Measurements from ENCODE around the gene C2. TPM values are rescaled to one million over a fixed set of nuclear protein-coding genes. Genes with fewer than 3 reads are reported as not detected.

Gene C2
- total RNA-seq, 1 donor from 2014 or later = 282 TPM

GRCh38 chr6:31948753-31949413 is 21.4 kb downstream of the C2 start:
- peaks cover 34% of the 10 kb centered on the region for H3K36me3 ChIP-seq
- H3K27me3 ChIP-seq = no peaks in the 10 kb centered on the region
- TF ChIP-seq CTCF (IDR thresholded peaks at IDR 0.05) = no peak
- H3K9me3 ChIP-seq = no peaks in the 10 kb centered on the region
- intact Hi-C loops (cut with DNase I) = no loop called here
- no peak for DNase-seq
- H3K4me1 ChIP-seq = peaks cover 14% of the 10 kb centered on the region
- H3K27ac ChIP-seq = no peak overlapping the region
- no peak overlapping the region for H3K4me3 ChIP-seq
- no peak for ATAC-seq

GRCh38 chr6:31949926-31950548 is 22.5 kb downstream of the C2 start:
- no peak for TF ChIP-seq CTCF (IDR thresholded peaks at IDR 0.05)
- no peak for DNase-seq
- no peak for ATAC-seq
- Histone ChIP-seq H3K36me3 (peaks cover 46% of the 10 kb centered on the region), H3K27me3 (no peaks in the 10 kb centered on the region), H3K9me3 (no peaks in the 10 kb centered on the region), H3K4me3 (no peak overlapping the region), H3K4me1 (peaks cover 11% of the 10 kb centered on the region), H3K27ac (no peak overlapping the region)
- intact Hi-C loops (cut with DNase I) = no loop called here

DNA sequence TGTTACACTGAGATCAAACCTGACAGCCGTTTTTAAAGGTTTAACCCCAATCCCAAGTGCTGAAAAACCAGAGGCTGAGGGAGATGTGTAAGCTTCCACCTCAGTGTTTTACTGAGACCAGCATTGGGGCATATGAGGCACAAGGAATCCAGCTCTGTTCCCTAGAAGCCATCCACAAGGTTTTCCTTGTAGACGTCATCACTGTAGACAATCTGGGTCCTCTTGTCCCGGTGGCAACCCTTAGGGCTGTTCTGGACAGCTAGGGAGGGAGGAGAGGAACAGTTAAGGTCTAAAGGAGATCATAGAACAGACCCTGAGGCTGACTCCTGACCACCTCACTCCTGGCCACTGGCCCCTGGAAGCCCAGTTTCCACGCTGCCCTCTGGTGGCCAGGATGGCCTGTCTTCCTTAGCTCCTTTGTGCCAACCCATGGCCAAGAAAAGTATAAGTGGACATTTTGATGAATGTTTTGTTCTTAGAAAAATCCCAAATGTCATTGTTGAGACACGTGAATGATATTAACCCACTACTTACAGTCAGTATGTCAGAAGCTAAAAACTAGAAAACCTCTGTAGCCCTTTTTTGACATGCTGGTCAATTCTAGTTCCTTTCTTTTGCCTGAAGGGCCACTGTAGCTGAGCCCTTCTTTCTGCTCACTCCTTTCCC is 24.8 kb downstream of the C2 start:
- no peaks in the 10 kb centered on the region for H3K9me3 ChIP-seq
- H3K36me3 ChIP-seq = peaks cover 67% of the 10 kb centered on the region
- no peaks in the 10 kb centered on the region for H3K4me1 ChIP-seq
- intact Hi-C loops (cut with DNase I) = no loop called here
- DNase-seq = peak; percentile 83
- H3K27me3 ChIP-seq = no peaks in the 10 kb centered on the region
- TF ChIP-seq CTCF (IDR thresholded peaks at IDR 0.05) = peak; percentile 79
- peak; percentile 84 for ATAC-seq
- no peak overlapping the region for H3K4me3 ChIP-seq
- H3K27ac ChIP-seq = no peak overlapping the region

DNA sequence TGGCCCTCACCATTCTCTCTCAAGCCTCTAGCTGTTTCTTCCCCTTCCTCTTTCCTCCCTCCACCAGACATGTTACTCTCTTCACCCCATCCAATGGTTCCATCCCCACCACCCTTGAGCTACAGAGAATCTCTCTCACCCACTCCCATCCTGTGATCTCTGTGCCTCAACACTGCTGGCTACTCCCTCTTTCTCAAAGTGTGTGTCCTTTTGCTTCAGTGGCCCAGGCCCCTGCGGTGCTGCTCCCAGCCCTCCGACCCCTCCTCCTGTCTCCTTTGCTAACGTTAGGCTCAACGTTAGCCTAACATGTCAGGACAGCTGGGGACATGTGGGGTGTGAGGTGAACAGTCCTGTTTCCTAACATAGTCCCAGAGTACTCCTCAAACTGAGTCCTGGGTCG is 25.4 kb downstream of the C2 start:
- Histone ChIP-seq H3K27ac (no peak overlapping the region), H3K27me3 (no peaks in the 10 kb centered on the region), H3K4me3 (no peak overlapping the region), H3K36me3 (peaks cover 67% of the 10 kb centered on the region), H3K4me1 (peaks cover 6% of the 10 kb centered on the region), H3K9me3 (no peaks in the 10 kb centered on the region)
- no peak for TF ChIP-seq CTCF (IDR thresholded peaks at IDR 0.05)
- DNase-seq (no peak), ATAC-seq (no peak)
- intact Hi-C loops (cut with DNase I) = no loop called here

- peaks cover 13% of the 10 kb centered on the region for H3K4me1 ChIP-seq
- no peaks in the 10 kb centered on the region for H3K9me3 ChIP-seq
- DNase-seq (no peak), ATAC-seq (no peak)
- H3K4me3 ChIP-seq = no peak overlapping the region
- peaks cover 67% of the 10 kb centered on the region for H3K36me3 ChIP-seq
- intact Hi-C loops (cut with DNase I) = no loop called here
- no peaks in the 10 kb centered on the region for H3K27me3 ChIP-seq
- no peak overlapping the region for H3K27ac ChIP-seq
- TF ChIP-seq CTCF (IDR thresholded peaks at IDR 0.05) = no peak
Observed at GRCh38 chr6:31954511-31954910, 27.0 kb downstream of the C2 start.
